Transverse colon (tissue), 4 donors: ENCODE data around the gene MRPL1. TPM values are rescaled to one million over a fixed set of nuclear protein-coding genes. Genes with fewer than 3 reads are reported as not detected.

ENCODE experiments used
- DNase-seq: peaks from one replicate; pipeline ENCODE4 v3.0.0-alpha.2; 2019
- H3K27ac ChIP-seq, 4 donors: fragments of 200-600 bp; sonication (generic); 2 replicates each; pipeline ENCODE4 v1.5.1; 2016 to 2018; ENCODE audit warnings: inconsistent platforms in 4 of 4
- H3K27me3 ChIP-seq: fragments of 200-600 bp; sonication (generic); 2 replicates; pipeline ENCODE4 v1.5.1; 2017; ENCODE audit warnings: inconsistent platforms
- H3K36me3 ChIP-seq, 4 donors: fragments of 200-600 bp; sonication (generic); 2 replicates each; pipeline ENCODE4 v1.5.1; 2017 to 2019; ENCODE audit warnings: inconsistent platforms in 4 of 4
- H3K4me1 ChIP-seq, 4 donors: fragments of 200-600 bp; sonication (generic); 2 replicates each; pipeline ENCODE4 v1.5.1; 2017 to 2020; ENCODE audit warnings: inconsistent platforms in 4 of 4
- H3K4me3 ChIP-seq, 4 donors: fragments of 200-600 bp; sonication (generic); 1 replicate in 1 of 4; 2 replicates in 3 of 4; pipeline versions ENCODE4 v1.5.1 to v1.6.1; 2017 to 2019; ENCODE audit warnings: inconsistent platforms in 4 of 4
- H3K9me3 ChIP-seq, 2 donors: fragments of 200-600 bp; sonication (generic); 2 replicates each; pipeline ENCODE4 v1.5.1; 2017 to 2019; ENCODE audit warnings: inconsistent platforms in 2 of 2
- EP300 ChIP-seq: sonication (generic); formaldehyde crosslinking; IDR thresholded peaks from one replicate; pipeline ENCODE4 v1.6.1; 2017; ENCODE audit warnings: antibody characterized with exemption, low read depth
- POLR2A ChIP-seq: fragments of 450-650 bp; IDR thresholded peaks from one replicate; pipeline ENCODE4 v1.6.1; 2016; ENCODE audit warnings: antibody characterized with exemption, mild to moderate bottlenecking, moderate library complexity
- POLR2AphosphoS5 ChIP-seq, 3 donors: sonication (generic); formaldehyde crosslinking; IDR thresholded peaks; one replicate each; pipeline ENCODE4 v1.6.1; 2016; ENCODE audit warnings: antibody characterized with exemption in 3 of 3
- WGBS, 2 donors: methylation state at CpG; one replicate each; pipeline ENCODE4 v1.1.5; 2018; ENCODE audit warnings: low coverage in 1 of 2; 5-methylcytosine and 5-hydroxymethylcytosine counted together
- in situ Hi-C, 4 donors: fragments of 200-750 bp; cut with MboI; loops; one replicate each; pipeline versions ENCODE4 v1.15.0 to v1.15.1; 2017; ENCODE audit warnings: low sequenced_read_pairs in 3 of 4, low pct_ligation_motif_present in 1 of 4, low pct_unique_long_range_greater_than_20kb in 1 of 4
- intact Hi-C: fragments of 100-400 bp; cut with DNase I; formaldehyde crosslinking; loops from one replicate; pipeline ENCODE4 v1.15.1; 2023; ENCODE audit warnings: low total_unique reads
- total RNA-seq, 4 donors: library from RNA; depleted of rRNA; stranded (reverse); fragments of >200 nt; gene quantifications; one replicate each; pipeline ENCODE4 v1.1.0, GENCODE V29; 2016
- TF ChIP-seq, protein P1 (sequence below), 5 experiments: fragments of 200-600 bp in 3 of 5; fragments of 450-650 bp in 2 of 5; sonication (generic) in 3 of 5; IDR thresholded peaks; 1 replicate in 2 of 5; 2 replicates in 3 of 5; pipeline ENCODE4 v1.5.1; 2016 to 2017; ENCODE audit warnings: antibody characterized with exemption in 5 of 5, inconsistent platforms in 3 of 5, mild to moderate bottlenecking in 2 of 5, moderate library complexity in 1 of 5

Gene MRPL1
- total RNA-seq, 4 donors from 2014 or later, result 3.7 to 31.8 (median 19.6) TPM

DNA sequence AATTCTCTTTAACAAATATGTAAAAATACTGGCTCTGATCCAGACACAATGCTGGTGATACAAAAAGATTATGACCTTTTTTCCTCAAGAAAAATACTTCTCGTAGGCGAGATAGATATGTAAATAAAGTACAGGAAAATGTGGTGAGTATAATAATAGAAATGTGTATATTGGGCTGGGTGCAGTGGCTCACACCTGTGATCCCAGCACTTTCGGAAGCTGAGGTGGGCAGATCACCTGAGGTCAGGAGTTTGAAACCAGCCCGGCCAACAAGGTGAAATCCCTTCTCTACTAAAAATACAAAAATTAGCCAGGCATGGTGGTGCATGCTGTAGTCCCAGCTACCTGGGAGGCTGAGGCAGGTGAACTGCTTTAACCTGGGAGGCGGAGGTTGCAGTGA, 55.0 kb downstream of the MRPL1 start:
- no peaks in the 10 kb centered on the region for H3K36me3 ChIP-seq
- H3K9me3 ChIP-seq, result no peaks in the 10 kb centered on the region
- in situ Hi-C loops, result no loop called here
- peaks cover 0 to 5% (median 0%) of the 10 kb centered on the region in 4 donors for H3K4me1 ChIP-seq
- H3K27me3 ChIP-seq, result no peaks in the 10 kb centered on the region
- TF ChIP-seq EP300 (no peak), POLR2AphosphoS5 (IDR thresholded peaks at IDR 0.05) (no peak), POLR2A (no peak)
- TF ChIP-seq, protein P1, sequence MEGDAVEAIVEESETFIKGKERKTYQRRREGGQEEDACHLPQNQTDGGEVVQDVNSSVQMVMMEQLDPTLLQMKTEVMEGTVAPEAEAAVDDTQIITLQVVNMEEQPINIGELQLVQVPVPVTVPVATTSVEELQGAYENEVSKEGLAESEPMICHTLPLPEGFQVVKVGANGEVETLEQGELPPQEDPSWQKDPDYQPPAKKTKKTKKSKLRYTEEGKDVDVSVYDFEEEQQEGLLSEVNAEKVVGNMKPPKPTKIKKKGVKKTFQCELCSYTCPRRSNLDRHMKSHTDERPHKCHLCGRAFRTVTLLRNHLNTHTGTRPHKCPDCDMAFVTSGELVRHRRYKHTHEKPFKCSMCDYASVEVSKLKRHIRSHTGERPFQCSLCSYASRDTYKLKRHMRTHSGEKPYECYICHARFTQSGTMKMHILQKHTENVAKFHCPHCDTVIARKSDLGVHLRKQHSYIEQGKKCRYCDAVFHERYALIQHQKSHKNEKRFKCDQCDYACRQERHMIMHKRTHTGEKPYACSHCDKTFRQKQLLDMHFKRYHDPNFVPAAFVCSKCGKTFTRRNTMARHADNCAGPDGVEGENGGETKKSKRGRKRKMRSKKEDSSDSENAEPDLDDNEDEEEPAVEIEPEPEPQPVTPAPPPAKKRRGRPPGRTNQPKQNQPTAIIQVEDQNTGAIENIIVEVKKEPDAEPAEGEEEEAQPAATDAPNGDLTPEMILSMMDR (IDR thresholded peaks at IDR 0.05), result no peak
- intact Hi-C loops, result no loop called here
- peak; percentile 12 for DNase-seq
- no peak overlapping the region for H3K27ac ChIP-seq
- H3K4me3 ChIP-seq, result no peak overlapping the region
- WGBS, 2 donors, result 70 to 84% methylated on average over 5 of the region's 5 CpGs

DNA sequence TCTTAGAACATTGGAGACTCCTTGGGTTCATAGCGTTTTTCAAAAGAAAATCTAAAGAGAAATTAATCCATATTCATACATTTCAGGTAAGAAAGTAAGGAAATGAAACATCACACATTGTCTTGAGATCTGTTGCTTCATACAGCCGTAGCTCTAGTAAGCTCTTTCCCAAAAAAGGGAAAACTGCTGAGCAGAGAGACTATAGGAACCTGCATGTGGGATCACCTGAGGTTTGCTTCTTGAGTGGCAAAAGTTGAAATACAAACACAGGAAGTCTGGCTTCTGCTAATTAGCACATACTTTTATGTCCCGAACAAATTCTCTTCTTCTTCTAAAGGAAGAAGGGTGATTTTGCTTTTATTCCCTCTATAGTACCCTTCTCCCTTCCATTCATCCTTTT, 57.7 kb downstream of the MRPL1 start:
- Histone ChIP-seq H3K27ac (no peak overlapping the region), H3K27me3 (no peaks in the 10 kb centered on the region), H3K36me3 (no peaks in the 10 kb centered on the region), H3K4me1 (peaks cover 0 to 5% (median 0%) of the 10 kb centered on the region in 4 donors), H3K4me3 (no peak overlapping the region), H3K9me3 (no peaks in the 10 kb centered on the region)
- in situ Hi-C loops (no loop called here), intact Hi-C loops (no loop called here)
- DNase-seq, result no peak
- TF ChIP-seq POLR2AphosphoS5 (IDR thresholded peaks at IDR 0.05), result no peak
- TF ChIP-seq, protein P1 (IDR thresholded peaks at IDR 0.05), result no peak
- WGBS, 2 donors, result 84 to 86% methylated on average over 3 of the region's 3 CpGs

DNA sequence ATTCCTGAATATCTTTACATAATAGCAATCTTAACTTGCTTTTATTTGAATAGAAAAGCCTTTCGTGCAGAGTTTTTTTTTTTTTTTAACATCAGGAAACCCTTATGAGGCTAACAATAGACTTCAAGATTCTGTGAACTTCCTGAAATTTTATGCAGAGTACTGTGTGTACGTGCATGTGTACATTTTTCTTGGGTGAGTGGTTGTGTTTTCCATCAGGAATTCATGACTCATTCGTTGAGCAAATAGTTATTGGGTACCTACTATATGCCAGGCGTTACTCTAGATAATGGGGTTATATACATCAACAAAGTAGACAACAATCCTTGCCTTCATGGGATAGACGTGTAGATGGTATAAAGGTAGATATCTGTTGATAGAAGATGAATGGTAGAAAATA, 59.1 kb downstream of the MRPL1 start:
- Histone ChIP-seq H3K4me3 (no peak overlapping the region), H3K27me3 (no peaks in the 10 kb centered on the region), H3K4me1 (peaks cover 0 to 5% (median 0%) of the 10 kb centered on the region in 4 donors), H3K9me3 (no peaks in the 10 kb centered on the region), H3K27ac (no peak overlapping the region), H3K36me3 (no peaks in the 10 kb centered on the region)
- intact Hi-C loops, result no loop called here
- in situ Hi-C loops, result no loop called here
- 66 to 78% methylated on average over 5 of the region's 5 CpGs for WGBS, 2 donors
- TF ChIP-seq, protein P1 (IDR thresholded peaks at IDR 0.05), result no peak
- TF ChIP-seq POLR2AphosphoS5 (IDR thresholded peaks at IDR 0.05), result no peak
- TF ChIP-seq POLR2A, result no peak
- TF ChIP-seq EP300, result no peak
- no peak for DNase-seq

DNA sequence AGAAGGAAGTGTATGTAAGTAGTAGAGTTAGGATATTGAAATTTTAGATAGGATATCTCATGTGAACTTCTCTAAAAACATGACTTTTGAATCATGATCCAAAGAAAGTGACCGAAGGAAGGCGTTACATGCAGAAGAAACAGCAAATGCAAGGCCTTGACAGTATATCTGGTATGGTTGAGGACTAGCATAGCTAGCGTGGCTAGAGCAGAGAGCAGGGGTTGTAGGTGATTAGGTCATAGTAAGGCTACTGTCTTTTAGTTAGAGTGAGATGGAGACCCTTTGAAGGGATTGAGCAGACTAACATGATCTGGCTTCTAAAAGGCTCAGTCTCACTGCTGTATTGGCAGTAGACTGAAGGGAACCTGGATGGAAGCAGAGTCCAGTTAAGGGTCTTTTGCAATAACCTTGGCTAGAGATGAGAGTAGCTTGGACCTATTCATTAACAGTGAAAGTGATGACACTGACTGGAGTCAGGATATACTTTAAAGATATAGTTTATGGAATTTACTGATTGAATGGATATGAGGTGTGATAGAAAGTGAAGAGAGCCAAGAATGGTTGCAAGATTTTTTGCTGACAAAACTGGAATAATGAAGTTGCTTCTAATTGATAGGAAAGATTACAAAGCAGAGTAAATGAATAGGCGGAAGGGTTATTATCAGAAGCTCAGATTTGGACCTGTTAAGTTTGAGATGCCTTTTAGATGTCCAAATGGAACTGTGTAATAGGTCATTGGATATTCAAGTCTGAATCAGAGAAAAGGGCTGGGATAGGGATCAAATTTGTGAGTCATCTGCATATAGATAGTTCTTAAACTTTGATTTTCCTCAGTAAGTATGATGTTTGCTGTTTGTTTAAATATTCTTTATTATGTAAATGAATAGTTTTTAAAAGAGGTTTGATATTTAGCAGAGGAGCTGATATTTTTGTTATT, 59.8 kb downstream of the MRPL1 start:
- no peak overlapping the region for H3K27ac ChIP-seq
- H3K4me3 ChIP-seq, result no peak overlapping the region
- WGBS, 2 donors, result 98 to 100% methylated on average over 3 to 4 of the region's 4 CpGs
- H3K9me3 ChIP-seq, result no peaks in the 10 kb centered on the region
- H3K4me1 ChIP-seq, result peaks cover 0 to 7% (median 0%) of the 10 kb centered on the region in 4 donors
- no peak for TF ChIP-seq POLR2A
- TF ChIP-seq, protein P1 (IDR thresholded peaks at IDR 0.05), result no peak
- no peak for TF ChIP-seq POLR2AphosphoS5 (IDR thresholded peaks at IDR 0.05)
- TF ChIP-seq EP300, result no peak
- no peaks in the 10 kb centered on the region for H3K36me3 ChIP-seq
- no peaks in the 10 kb centered on the region for H3K27me3 ChIP-seq
- in situ Hi-C loops, result no loop called here
- intact Hi-C loops, result no loop called here
- no peak for DNase-seq
